Measurements from ENCODE around the gene DGKB. TPM values are rescaled to one million over a fixed set of nuclear protein-coding genes. Genes with fewer than 3 reads are reported as not detected.

Gene DGKB
- total and polyA plus RNA-seq, 12 donors = 0.07 to 5.8 (median 1.5) TPM; not detected in 3

GRCh38 chr7:14381306-14381705 lies 521.2 kb downstream of the DGKB start:
- no peak for DNase-seq
- Histone ChIP-seq H3K27me3 (no peaks in the 10 kb centered on the region), H3K4me1 (replicated peaks in 1 of 2) (no peaks in the 10 kb centered on the region), H3K36me3 (replicated peaks in 1 of 2) (no peaks in the 10 kb centered on the region), H3K9me3 (replicated peaks in 1 of 3) (no peaks in the 10 kb centered on the region), H3K4me3 (no peak overlapping the region), H3K27ac (no peak overlapping the region)
- TF ChIP-seq POLR2A (IDR thresholded peaks at IDR 0.05) (no peak), CTCF (IDR thresholded peaks at IDR 0.05) (no peak)
- 57 to 86% (median 80%) methylated on average over 3 of the region's 3 CpGs for WGBS, 4 donors
- intact Hi-C loops (cut with DNase I) = no loop called here

- 82 to 86% (median 83%) methylated on average over 3 of the region's 3 CpGs for WGBS, 4 donors
- DNase-seq = no peak
- Histone ChIP-seq H3K4me1 (replicated peaks in 1 of 2) (no peaks in the 10 kb centered on the region), H3K27me3 (no peaks in the 10 kb centered on the region), H3K36me3 (replicated peaks in 1 of 2) (no peaks in the 10 kb centered on the region), H3K27ac (no peak overlapping the region), H3K9me3 (replicated peaks in 1 of 3) (no peaks in the 10 kb centered on the region), H3K4me3 (no peak overlapping the region)
- intact Hi-C loops (cut with DNase I) = no loop called here
- TF ChIP-seq POLR2A (IDR thresholded peaks at IDR 0.05) (no peak), CTCF (IDR thresholded peaks at IDR 0.05) (no peak)
Measured at GRCh38 chr7:14380881-14381280, 521.7 kb downstream of the DGKB start.

GRCh38 chr7:14377646-14378266 lies 524.8 kb downstream of the DGKB start:
- intact Hi-C loops (cut with DNase I) = no loop called here
- WGBS, 4 donors = 73 to 80% (median 78%) methylated on average over 4 of the region's 4 CpGs
- TF ChIP-seq CTCF (IDR thresholded peaks at IDR 0.05) = no peak
- no peak for TF ChIP-seq POLR2A (IDR thresholded peaks at IDR 0.05)

GRCh38 chr7:14376711-14377110 lies 525.8 kb downstream of the DGKB start:
- H3K4me3 ChIP-seq = no peak overlapping the region
- intact Hi-C loops (cut with DNase I) = no loop called here
- H3K9me3 ChIP-seq (replicated peaks in 1 of 3) = no peaks in the 10 kb centered on the region
- no peaks in the 10 kb centered on the region for H3K36me3 ChIP-seq (replicated peaks in 1 of 2)
- TF ChIP-seq POLR2A (IDR thresholded peaks at IDR 0.05) = no peak
- no peak for TF ChIP-seq CTCF (IDR thresholded peaks at IDR 0.05)
- H3K27me3 ChIP-seq = no peaks in the 10 kb centered on the region
- H3K4me1 ChIP-seq (replicated peaks in 1 of 2) = no peaks in the 10 kb centered on the region
- no peak for DNase-seq
- H3K27ac ChIP-seq = no peak overlapping the region
- WGBS, 4 donors = 59 to 80% (median 64%) methylated on average over 2 of the region's 2 CpGs

More at GRCh38 chr7:14377646-14378266, 524.8 kb downstream of the DGKB start:
- Histone ChIP-seq H3K27me3 (no peaks in the 10 kb centered on the region), H3K4me1 (replicated peaks in 1 of 2) (no peaks in the 10 kb centered on the region), H3K9me3 (replicated peaks in 1 of 3) (no peaks in the 10 kb centered on the region), H3K4me3 (no peak overlapping the region), H3K36me3 (replicated peaks in 1 of 2) (no peaks in the 10 kb centered on the region), H3K27ac (no peak overlapping the region)
- DNase-seq = no peak

Data from adrenal gland (tissue), 12 donors.